HFF-Myc (cell line): ENCODE data around the gene TRAPPC6A.

Experiments used
- DNase-seq: peaks from one replicate; pipeline ENCODE4 v3.0.0-alpha.2; 2011; ENCODE audit warnings: low read depth; ENCODE audit errors: extremely low read depth
- H3K4me3 ChIP-seq: replicated peaks from 2 replicates; pipeline ENCODE4 v1.5.1; 2011; ENCODE audit warnings: low read depth, mild to moderate bottlenecking, control low read depth, low read length
- TF ChIP-seq, protein P1 (sequence below): IDR thresholded peaks from 2 replicates; pipeline ENCODE4 v1.5.1; 2012; ENCODE audit warnings: mild to moderate bottlenecking, low read depth, low read length, control low read depth; ENCODE audit errors: missing control alignments

Gene TRAPPC6A

DNA sequence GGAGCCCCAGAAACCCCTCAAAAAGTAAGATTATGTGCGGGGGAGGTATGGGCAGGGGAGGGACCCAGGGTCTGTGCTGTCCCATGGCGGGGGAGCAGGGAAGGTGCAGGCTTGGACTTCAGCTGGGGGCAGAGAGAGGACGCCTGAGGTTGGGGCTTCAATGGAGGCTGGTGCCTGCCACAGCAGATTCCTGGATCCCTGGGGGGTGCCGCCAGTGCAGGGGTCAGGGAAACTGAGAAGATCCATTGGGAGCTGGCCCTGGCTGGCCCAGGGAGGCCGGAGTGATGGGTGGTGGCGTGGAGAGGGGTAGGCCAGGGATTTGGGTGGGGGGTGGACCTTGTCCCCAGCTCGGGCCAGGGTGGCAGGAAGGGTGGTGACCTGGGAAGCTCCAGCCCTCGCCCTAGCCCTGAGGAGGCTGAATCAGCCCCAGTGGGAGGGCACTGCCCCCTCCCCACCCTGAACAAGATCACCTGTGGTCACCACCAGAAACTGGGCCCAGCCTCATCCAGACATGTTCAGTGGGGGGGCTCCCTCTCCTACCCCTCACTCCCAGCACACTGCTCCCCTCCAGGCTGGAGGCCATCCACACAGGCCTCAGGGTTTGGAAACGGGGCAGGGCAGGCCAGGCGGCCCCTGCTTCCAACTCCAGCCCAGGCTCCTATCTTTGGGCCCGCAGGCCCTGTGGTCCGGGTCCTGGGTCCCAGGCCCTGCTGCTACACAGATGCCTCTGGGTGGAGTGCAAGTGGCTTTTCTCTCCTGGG lies 18.6 kb downstream of the TRAPPC6A start:
- no peak overlapping the region for H3K4me3 ChIP-seq

DNA sequence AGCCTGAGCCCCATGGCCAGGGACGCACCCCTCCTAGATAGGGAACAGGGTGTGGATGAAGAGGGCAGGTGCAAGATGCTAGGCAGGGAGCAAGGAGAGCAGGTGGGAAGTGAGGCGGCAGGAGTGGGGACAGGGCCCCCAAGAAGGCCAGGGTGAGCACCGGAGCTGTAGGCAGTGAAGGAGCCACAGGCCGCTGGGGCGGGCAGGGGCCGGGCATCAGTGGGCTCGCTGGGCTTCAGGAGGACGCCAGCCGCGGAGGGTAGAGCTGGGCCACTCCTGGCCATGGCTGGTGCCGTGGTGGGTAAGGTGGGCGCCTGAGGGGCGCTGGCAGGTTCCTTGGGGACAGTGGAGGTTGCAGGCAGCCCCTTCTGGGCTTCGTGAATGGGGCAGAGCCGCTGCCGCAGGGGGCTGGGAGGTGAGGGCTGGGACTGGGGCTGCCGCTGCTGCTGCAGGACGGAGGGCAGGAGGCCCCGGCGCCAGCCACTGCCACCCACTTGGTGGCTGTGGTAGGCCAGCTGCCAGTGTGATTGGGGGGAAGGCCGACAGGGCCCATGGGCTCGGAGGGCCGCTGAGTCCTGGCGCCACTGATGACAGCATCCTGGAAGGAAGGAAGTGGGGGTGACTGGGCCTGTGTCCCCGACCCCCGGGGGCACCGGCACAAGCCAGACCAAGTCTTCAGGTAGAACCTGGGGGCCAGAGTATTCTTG lies 19.4 kb downstream of the TRAPPC6A start:
- no peak for DNase-seq
- H3K4me3 ChIP-seq, result no peak overlapping the region
- TF ChIP-seq, protein P1, sequence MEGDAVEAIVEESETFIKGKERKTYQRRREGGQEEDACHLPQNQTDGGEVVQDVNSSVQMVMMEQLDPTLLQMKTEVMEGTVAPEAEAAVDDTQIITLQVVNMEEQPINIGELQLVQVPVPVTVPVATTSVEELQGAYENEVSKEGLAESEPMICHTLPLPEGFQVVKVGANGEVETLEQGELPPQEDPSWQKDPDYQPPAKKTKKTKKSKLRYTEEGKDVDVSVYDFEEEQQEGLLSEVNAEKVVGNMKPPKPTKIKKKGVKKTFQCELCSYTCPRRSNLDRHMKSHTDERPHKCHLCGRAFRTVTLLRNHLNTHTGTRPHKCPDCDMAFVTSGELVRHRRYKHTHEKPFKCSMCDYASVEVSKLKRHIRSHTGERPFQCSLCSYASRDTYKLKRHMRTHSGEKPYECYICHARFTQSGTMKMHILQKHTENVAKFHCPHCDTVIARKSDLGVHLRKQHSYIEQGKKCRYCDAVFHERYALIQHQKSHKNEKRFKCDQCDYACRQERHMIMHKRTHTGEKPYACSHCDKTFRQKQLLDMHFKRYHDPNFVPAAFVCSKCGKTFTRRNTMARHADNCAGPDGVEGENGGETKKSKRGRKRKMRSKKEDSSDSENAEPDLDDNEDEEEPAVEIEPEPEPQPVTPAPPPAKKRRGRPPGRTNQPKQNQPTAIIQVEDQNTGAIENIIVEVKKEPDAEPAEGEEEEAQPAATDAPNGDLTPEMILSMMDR, result no peak

More for the DNA sequence above, 18.6 kb downstream of the TRAPPC6A start:
- no peak for DNase-seq
- TF ChIP-seq, protein P1, result no peak

DNA sequence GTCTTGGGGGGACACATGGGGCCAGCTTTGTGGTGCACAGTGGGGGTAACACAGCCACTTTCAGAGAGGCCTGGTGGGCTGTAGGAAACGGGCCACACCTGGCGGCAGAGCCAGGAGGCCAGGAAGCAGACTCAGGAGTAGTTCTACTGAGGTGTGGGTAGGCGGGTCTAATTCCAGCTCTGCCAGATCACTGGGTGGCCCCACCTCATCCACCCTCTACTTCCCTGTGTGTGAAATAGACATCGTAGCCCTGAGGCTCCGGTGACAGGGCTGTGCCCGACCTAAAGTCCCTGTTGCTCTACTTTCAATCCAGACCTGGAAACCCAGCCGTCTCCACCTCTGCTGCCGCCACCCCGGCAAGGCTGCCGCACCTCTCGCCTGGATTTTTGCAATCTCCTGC lies 21.3 kb downstream of the TRAPPC6A start:
- no peak overlapping the region for H3K4me3 ChIP-seq
- DNase-seq, result no peak
- TF ChIP-seq, protein P1, result no peak

DNA sequence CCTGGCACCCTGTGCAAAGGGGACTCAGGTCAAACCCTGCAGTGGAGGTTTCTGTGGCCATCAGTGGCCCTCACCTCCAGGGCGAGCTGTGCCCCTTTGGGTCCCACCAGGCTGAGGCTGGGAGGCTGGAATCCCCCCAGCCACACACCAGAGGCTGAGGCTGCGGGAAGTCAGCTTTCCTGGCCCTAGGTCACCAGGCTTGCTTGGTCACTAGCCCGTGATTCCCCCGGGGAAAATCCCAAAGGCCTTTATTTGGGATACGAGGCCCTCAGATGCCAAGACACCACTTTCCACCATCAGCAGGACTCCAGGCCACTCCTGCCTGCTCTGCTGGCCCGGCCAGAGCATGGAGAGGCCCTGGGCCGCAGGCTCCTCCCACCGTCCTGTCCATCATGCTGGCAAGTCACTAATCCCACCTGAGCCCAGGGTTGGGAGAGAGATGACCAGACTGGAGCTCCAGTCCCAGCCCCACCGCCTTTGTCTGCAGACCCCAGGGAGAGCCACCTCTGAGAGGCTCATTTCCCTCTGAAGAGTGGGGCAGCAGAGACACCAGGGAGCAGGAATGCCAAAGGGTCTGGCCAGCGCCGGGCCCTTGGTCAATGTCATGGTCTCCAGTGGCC lies 21.9 kb downstream of the TRAPPC6A start:
- TF ChIP-seq, protein P1, result no peak
- DNase-seq, result no peak
- no peak overlapping the region for H3K4me3 ChIP-seq

DNA sequence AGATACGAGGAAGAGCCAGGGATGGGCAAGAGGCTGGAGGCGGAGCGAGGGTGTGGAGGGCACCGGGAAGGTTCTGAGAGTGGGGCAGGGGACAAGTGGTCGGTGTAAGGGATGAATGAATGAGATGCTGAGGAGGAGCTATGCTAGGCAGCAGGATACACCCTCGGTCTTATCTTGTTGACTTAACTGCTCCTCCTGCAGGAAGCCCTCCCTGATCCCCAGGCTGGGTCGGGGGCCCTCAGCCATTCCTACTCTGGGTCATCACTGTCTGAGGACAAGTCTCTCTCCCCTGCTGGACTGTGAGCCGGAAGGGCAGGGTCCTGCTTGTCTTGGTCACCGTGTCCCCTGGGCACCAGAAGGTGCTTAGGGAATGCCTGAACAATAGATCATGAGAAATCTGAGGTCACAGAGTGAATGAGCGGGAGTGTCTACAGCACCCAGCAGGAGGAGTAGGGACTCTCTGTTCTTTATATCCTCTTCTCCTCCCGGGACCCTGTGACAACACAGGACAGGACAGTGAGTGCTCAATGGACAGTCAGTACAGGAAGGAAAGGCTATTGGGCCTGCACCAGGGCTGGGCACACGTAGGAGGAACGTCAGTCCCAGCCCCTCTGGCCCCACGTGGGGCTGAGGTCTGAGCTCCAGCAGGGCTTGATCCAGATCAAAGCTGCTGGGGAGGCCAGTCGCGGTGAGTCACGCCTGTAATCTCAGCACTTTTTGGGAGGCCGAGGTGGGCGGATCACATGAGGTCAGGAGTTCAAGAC lies 23.8 kb downstream of the TRAPPC6A start:
- H3K4me3 ChIP-seq, result no peak overlapping the region
- TF ChIP-seq, protein P1, result no peak
- peak; percentile 32 for DNase-seq

DNA sequence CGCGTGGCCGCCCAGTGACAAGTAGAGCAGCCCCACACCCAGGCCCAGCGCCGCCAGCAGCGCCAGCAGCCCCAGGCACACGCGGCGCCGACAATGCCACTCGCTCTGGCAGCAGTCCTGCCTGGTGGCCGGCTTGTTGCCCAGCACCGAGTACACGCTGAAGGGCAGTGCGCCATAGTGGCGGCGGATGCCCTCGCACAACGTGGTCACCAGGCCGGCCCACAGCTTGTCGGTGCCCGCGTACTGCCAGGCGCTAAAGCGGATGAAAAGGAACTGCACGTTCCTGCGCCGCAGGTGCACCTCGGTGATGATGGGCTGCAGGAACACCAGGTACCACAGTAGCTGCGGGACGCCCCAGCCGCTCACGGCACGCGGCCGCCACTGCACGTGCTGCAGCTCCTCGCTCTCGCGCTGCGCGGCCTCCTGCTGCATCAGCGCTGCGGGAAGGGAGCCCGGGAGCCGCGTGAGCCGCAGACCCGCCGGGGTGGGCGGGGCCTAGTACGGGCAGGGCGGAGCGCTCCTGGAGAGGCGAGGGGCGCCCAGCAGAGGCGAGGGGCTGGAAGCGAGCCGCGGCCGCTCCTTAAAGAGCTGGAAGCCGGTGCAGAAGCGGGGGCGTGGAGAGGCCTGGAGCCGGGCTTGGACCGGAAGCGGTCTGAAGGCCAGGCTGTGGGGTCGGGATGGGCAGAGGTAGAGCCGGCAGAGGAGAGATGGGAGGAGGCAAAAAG lies 24.5 kb downstream of the TRAPPC6A start:
- H3K4me3 ChIP-seq, result no peak overlapping the region
- no peak for DNase-seq
- TF ChIP-seq, protein P1, result no peak
